Transverse colon (tissue), 4 donors: ENCODE results near the gene BRSK2.

ENCODE experiments used
- CTCF ChIP-seq, 5 experiments: fragments of 200-600 bp in 3 of 5; fragments of 450-650 bp in 2 of 5; sonication (generic) in 3 of 5; IDR thresholded peaks; 1 replicate in 2 of 5; 2 replicates in 3 of 5; pipeline ENCODE4 v1.5.1; 2016 to 2017; ENCODE audit warnings: antibody characterized with exemption in 5 of 5, inconsistent platforms in 3 of 5, mild to moderate bottlenecking in 2 of 5, moderate library complexity in 1 of 5
- POLR2A ChIP-seq: fragments of 450-650 bp; IDR thresholded peaks from one replicate; pipeline ENCODE4 v1.6.1; 2016; ENCODE audit warnings: antibody characterized with exemption, mild to moderate bottlenecking, moderate library complexity
- POLR2AphosphoS5 ChIP-seq, 3 donors: sonication (generic); formaldehyde crosslinking; IDR thresholded peaks; one replicate each; pipeline ENCODE4 v1.6.1; 2016; ENCODE audit warnings: antibody characterized with exemption in 3 of 3

- TF ChIP-seq CTCF (IDR thresholded peaks at IDR 0.05) = no peak
- no peak for TF ChIP-seq POLR2A
- no peak for TF ChIP-seq POLR2AphosphoS5 (IDR thresholded peaks at IDR 0.05)
Measured at GRCh38 chr11:1345737-1346513, 43.8 kb upstream of the BRSK2 start.
